ENCODE results near the gene CORO7.
A peak's percentile ranks its signal among the peaks of the same experiment; 100 is the strongest.

- TF ChIP-seq CTCF (conservative IDR thresholded peaks at IDR 0.05) (no peak), ZFX (IDR thresholded peaks at IDR 0.05) (peak; percentile 46; the same call in 1 of the 2 replicates)
These were observed 44.3 kb downstream of the CORO7 start for GRCh38 chr16:4372001-4372577.
